H1 (cell line): ENCODE data around the gene ARMC5.

Source experiments
- EP300 ChIP-seq, 2 experiments: IDR thresholded peaks; 1 replicate in 1 of 2; 2 replicates in 1 of 2; pipeline ENCODE4 v1.6.1; 2011 to 2012; ENCODE audit warnings: low read depth in 2 of 2, low read length in 2 of 2, mild to moderate bottlenecking in 2 of 2, borderline replicate concordance in 1 of 2, inconsistent platforms in 1 of 2, moderate library complexity in 1 of 2
- TF ChIP-seq, protein P1 (sequence below): IDR thresholded peaks from 2 replicates; pipeline ENCODE4 v1.6.1; 2012; ENCODE audit warnings: low read length, inconsistent platforms

DNA sequence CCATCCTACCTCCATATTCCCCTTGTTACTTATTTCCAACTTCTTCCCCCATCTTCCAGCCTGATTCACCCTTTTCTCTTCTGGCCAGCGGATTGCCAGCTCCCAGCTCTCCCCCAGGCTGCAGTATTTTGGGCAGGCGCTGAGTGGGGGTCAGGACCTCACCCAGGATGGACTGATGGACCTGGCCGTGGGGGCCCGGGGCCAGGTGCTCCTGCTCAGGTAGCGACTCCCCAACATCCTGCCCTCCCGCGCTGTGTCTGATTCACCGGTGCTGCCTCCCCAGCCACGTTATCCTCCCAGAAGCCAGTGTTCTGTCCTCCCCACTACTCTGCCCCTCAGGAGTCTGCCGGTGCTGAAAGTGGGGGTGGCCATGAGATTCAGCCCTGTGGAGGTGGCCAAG, 46.6 kb upstream of the ARMC5 start:
- TF ChIP-seq, protein P1, sequence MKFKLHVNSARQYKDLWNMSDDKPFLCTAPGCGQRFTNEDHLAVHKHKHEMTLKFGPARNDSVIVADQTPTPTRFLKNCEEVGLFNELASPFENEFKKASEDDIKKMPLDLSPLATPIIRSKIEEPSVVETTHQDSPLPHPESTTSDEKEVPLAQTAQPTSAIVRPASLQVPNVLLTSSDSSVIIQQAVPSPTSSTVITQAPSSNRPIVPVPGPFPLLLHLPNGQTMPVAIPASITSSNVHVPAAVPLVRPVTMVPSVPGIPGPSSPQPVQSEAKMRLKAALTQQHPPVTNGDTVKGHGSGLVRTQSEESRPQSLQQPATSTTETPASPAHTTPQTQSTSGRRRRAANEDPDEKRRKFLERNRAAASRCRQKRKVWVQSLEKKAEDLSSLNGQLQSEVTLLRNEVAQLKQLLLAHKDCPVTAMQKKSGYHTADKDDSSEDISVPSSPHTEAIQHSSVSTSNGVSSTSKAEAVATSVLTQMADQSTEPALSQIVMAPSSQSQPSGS: no peak
- TF ChIP-seq EP300 (IDR thresholded peaks at IDR 0.05; ENCODE audit: borderline replicate concordance in 1 of 2, low read depth in 2 of 2, low read length in 2 of 2): no peak
